NCI-H526 (cell line): ENCODE results near the gene P3H2.

ENCODE experiments used
- DNase-seq, 2 experiments: peaks; one replicate each; lab custom pipeline; 2025; lab: John Stamatoyannopoulos, UW

The P3H2 gene

DNA sequence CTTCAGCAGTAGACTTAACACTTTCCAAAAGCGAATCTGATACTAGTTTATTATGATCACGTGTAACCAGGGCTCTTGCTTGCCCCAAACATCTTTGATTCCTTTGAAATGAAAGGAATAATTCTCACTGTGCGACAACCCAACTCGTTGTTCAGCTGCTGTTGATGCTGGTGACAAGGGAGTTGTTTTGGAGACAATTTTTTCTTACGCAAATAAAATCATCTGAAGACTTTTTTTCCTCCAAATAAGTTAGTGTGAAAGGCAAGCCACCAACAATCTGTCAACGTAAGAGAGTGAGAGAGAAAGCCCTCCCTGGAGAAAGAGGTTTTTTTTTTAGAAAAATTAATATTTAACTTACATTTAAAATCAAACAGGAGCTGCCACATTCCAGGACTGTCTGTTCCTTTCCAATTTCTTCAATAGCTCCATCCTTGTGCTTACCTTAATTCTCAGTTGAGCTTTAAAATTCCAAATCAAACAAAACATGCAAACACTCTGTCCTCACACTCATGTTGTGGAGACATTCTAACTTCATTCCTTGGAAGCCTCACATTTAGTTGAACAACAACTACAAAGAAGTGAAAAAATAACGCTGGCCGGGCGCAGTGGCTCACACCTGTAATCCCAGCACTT, 4.9 kb upstream of the P3H2 start:
- no peak for DNase-seq

DNA sequence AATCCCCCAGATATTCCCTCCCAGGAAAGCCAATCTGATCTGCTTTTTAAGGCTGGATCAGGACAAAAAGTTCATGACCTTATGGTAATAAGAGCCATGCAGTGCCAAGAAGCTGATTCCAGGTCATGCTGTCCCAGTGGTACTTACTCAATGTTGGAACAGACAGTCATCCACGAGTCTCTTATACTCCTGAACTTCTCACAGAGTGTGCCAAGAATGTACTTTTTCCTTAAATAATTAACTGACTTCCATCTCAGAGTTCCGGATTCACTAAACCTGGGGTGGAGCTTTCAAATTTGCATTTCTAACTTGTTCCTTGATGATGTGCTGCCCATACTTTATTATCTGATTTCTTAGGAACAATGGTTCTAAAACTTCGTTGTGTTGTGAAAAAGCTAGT, 3.4 kb upstream of the P3H2 start:
- DNase-seq, result no peak

DNA sequence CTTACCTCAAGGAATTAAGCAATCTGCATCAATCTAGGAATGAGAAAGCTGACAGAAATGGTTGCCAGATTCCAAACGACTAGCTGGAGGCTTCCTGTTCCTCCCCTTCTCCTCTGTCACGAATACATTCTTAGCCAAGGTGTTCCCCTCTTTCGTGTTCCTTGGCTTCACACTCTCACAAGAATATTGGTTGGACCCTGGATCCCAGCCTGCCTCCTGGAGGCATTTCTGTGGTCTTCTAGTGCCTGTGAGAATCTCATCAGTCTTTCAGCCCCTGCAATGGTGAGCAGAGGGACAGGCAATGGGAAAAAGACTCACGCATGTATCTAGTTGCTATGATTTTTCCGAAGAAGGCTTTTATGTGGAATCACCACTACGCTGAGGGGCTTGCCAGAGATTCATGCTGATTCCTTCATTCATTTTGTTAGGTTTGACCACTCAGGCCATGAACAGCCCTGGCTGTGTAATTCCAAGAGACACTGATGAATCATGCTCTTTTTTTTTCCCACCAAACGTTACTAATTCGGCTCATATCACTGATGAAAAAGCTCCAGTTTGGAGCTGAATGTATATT, 1.6 kb upstream of the P3H2 start:
- no peak for DNase-seq

DNA sequence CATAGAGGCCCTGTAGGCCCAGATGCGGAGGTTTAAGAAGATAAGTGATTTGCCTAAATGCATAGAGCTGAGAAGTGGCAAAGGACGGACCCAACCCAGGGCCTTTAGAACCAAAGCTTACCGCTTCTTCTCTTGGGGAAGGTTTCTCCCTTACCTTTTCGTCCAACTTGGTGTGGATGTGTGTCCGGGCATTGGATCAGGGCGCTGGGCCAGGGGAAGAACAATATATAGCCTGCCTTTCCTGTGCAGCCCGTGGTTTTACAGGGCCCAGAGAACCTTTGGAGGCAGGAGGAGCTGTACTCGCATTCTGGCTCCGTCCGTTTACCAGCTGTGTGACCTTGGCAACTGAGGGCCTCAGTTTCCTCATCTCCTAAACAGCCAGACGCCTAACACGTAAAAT, 686 bp upstream of the P3H2 start:
- DNase-seq, result no peak

DNA sequence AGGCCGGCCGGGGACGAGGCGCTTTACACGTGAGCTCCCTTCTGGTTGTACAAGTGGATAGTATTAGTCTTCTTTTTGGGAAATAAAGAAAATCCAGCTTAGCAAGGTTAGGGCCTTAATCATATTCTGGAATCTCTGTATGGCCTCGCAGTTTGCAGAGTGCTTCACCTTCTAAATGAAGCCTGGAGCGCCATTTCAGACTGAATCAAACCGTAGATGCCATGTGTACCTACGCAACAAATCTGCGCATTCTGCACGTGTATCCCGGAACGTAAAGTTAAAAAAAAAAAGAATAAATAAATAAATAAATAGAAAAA, 322 bp upstream of the P3H2 start:
- DNase-seq, result no peak

DNA sequence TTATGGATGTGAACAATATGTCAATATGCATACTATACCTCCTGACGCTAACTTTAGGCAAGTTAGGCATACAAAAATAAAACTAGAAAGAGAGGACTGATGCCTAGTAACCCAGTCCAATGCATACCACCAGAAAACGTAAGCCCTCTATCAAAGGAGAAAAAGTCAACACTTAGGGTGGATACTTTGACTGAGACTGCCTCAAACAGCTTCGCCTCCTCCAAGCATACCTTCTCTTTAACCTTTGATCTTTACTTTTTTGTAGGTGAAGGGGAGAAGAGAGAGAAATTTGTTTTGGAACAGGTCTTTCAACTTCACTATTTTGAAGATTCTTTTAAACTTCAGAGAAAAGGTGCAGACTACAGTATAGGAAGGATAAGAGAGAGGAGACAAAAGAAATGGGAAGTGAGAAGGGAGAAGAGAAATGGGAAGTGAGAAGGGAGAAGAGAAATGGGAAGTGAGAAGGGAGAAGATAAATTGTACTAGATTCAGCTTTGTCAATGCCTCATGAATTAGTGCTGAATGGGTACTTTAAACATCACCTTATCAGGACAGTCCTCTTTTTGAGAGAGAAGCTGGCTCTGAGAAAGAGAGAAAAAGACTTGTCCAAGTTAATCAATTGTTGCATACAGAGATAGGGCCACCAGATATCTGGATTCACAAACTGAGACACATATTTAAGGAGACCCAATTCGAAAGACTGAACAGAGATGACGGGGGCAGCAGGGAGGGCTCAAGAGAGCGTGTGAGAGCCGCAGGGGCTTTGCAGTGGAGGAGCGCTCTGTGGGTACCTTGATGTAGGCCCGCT, 1.0 kb downstream of the P3H2 start:
- no peak for DNase-seq

DNA sequence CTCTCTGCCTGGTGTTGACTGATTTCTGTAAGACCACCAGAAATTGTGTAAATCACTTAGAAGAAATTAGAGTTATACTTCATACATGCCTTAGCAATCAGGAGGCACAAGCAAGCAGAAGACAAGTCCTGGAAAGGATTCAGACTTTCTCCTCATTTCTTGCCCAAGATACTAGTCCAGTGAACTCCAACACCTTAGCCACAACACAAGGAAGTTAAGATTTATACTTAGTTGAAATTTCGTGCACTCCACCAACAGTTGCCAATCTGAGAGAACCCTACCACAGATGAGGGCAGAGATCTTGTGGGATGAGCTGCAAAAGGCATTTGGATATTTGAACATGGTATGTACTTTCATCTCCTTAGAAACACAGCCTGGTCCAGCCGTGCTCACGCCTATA, 2.3 kb downstream of the P3H2 start:
- DNase-seq, result no peak

DNA sequence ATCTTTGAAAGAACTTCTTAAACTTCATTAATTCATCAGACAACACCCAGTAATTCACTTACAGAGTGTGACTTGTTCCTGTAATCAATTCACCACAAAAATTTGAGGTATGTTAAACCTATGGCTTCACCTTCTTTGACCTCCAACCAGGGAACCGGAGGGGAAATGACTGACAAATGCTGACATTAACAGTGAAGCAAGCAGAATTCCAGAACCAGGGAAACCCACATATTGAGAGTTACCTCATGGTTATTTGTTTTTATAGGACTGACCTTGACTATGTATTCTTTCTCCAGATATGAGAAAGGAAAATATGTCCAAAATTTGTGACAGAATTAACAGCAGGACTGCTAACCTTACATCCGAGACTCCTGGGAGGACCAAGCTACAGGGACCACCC, 2.7 kb downstream of the P3H2 start:
- DNase-seq, result no peak

DNA sequence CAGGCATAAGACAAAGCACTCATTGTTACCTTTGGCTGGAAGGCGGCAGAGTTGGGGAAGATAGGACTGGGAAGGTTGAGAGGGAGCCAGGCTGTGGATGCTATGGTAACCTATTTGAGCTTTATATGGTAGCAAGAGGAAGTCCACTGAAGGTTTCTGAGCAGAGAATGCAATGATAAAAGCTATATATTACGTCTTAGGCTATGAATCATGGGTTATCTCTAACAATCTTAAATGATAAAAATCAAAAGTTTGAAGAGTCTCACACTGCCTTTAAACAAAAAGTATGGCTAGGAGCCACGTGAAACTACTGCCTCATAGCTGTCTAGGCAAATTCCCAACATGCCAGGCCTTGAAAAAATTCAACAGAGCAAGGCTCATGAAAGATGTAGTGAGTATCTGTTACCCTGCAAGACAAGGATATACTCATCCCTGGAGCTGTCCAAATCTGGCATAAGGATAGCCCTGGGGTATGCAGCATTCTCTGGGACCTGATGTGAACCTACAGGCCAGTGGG, 4.1 kb downstream of the P3H2 start:
- no peak for DNase-seq

DNA sequence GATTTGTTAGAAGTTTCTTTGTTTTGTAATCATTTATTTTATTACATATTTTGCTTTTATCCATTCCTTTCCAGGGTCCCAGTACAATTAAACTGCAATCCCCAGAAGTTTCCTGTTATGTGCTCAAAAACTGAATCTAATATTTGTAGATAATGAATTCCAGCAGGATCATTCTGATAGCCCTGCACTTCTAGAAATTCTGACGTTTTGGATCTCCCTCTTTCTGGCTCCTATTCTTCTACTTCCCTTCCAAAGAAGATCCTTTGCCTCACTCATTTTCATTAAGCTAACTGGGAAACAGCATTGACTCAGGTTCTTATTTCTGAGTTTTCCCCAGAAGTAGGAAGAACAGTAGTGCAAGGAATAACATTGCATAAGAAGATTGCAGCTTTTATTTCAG, 9.9 kb downstream of the P3H2 start:
- no peak for DNase-seq

DNA sequence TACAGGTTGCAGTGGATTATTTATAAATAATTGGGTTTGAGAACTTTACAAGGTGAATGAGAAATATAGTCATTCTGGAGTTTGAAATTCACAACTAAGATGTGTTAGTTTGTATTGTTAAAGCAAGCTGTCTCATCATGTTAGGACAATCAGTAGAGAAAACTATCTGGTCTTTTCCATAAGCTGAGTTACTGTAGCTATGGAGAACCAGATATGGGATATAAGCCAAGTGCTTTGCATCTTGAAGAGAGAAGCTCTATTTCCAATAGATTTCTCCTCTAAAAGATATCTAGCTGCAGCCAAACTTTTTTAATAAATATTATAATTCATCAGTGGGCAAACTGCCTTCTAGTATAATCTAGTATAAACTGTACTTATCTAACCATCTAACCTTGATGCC, 11.3 kb downstream of the P3H2 start:
- DNase-seq, result no peak

DNA sequence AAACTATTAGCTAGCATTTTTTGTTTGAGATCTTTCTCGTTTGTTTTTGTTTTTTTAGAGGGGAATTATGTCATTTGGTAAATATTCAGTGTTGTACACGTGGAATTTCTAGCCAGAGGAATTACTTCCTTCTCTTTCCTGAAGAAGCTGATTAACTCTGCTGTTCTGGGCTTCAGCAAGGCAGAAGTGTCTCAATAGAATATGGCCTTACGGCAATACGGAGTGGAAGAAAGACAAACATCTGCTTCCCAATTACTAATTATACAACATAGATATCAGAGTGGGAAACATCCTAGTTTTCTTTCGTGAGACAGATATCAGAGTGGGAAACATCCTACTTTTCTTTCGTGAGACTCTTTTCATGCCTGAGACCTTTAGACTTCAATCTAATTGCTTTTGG, 11.9 kb downstream of the P3H2 start:
- no peak for DNase-seq

DNA sequence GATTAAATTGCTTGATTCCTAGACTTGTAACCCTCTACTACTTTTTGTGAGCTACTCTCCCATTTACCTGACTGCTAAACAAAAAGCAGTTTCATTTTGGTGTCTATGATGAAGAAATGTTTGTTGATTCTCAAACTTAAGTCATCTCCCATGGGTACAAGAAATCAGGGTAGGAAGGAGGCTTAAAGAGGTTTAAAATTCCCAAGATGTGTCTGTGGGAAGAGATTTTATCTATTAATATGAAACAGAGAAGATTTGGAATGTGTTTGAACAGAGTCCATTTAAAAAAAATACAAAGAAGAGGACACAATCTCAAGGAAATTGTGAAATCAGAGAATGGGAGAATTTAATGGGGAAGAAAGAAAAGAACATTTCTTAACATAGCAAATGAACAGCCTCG, 14.8 kb downstream of the P3H2 start:
- DNase-seq, result no peak

DNA sequence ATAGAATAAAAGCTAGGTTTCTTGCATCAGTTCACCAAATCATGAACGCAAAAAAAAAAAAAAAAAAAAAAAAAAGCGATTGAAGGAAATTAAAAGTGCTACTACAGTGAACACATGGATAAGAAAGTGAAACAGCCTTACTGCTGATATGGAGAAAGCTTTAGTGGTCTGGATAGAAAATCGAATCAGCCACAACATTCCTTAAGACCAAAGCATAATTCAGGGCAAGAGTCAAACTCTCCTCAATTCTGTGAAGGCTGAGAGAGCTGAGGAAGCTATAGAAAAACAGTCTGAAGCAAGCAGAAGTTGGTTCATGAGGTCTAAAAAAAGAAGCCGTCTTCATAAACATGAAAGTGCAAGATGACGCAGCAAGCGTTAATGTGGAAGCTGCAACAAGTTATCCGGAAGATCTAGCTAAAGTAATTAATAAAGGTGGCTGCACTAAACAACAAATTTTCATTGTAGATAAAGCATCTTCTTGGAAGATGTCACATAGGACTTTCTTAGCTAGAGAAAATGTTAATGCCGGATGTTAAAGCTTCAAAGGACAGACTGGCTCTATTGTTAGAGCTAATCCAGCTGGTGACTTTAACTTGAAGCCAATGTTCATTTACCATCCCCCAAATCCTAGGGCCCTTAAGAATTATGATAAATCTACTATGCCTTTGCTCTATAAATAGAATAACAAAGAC, 19.2 kb downstream of the P3H2 start:
- no peak for DNase-seq

DNA sequence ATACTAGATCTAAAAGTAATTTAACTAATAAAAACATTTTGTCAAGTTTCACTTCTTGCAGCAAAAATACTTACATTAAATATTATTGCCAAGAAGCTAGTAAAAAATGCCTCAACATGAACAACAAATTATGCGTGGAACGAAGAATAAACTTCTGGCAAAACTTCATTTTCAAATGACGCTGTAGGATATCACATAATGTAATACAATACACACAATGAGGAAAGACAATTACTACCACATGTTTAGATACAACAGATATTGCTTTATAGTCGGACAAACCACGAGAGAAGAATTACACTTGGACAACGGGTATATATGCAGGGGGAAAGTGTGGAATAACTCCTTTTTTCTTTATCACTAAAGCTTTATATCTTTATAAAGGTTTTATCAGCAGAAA, 21.6 kb downstream of the P3H2 start:
- no peak for DNase-seq

DNA sequence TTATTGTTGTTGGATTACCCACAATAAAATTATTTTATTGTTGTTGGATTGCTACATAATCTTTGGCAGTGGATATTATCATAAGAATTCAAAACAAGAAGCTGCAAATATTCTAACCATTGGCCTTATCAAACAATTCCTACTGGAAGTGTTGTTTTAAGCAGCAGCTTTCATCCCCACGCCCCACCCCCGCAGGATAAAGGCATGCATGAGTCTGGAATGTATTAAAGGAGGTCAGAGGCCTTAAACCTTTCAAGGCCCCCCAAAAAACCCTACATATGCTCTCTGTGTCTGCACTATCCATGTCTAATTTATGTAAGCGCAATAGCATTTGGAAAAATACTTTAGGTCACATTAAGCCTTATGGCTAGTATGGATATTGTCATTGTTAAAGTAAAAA, 23.1 kb downstream of the P3H2 start:
- DNase-seq, result no peak

DNA sequence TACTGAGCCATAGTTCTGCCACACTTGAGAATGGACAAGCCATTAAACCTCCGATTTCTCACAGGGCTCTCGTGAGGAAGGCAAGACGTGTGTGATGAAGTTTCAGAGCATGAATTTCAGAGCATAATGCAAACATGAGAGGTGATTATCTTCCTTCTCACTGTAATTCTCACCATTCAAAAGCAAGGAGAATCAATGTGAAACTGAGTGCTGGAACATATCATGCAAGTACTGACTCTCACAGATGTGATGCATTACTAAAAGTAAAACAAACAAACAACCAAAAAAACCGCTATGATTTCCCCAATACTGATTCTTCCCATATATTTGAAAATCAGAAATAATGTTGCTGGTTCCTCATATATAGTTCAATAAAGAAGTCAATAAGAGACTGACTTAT, 23.7 kb downstream of the P3H2 start:
- no peak for DNase-seq

DNA sequence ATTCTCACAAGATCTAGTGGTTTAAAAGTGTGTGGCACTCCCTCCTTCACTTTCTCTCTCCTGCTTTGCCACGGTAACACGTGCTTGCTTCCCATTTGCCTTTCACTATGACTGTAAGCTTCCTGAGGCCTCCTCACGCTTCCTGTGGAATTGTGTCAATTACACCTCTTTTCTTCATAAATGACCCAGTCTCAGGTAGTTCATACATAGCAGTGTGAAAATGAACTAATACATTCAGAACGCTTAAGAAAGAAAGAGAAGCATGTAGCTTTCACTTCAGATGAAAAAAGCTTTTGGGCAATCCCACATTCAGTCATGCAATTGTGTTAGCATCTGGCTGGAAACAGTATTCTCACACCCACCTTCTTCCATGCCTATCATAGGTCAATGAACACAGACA, 24.4 kb downstream of the P3H2 start:
- no peak for DNase-seq

DNA sequence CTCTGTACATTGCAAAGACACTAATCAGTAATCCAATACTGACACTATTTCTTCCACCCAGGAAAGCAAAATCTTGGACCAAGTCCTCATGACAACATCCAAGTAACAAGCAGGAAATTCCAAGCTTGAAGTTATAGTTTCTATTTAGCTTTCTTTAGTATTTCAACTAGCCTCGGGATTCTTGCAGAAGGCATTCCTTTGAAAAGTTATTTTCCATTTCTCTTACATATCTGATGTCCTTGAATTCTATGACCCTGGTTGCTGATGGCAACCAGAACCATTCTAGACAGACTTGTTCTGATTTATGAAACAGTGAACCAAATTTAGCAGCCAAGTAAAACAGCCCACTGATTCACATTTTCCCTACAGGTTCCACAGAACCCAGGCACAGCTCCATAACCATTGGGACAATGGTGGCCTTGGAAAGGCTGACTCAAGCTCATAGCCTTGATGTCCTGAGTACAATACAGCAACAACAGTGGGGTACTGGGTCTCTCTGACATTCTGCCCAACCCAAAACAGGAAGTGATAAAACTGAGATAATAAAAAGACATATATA, 26.5 kb downstream of the P3H2 start:
- DNase-seq, result no peak

DNA sequence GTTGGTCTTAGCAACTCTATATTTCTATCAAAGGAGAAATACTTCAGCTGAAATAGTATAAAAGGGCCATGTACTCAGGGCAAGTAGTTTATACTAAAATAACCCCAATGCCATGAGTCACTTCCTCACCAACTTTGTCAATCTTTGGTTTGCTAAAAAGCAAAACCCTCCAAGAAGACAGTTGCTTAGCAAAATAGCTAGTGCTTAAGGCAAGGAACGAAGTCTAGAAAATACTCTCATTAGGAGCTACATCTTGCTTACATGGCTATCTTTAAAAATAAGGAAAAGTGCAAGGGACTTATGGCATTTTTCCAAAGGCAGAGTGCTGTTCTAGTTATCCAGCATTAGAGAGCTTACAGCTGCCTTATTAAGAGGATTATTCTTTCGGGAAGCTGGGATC, 28.4 kb downstream of the P3H2 start:
- DNase-seq, result no peak

DNA sequence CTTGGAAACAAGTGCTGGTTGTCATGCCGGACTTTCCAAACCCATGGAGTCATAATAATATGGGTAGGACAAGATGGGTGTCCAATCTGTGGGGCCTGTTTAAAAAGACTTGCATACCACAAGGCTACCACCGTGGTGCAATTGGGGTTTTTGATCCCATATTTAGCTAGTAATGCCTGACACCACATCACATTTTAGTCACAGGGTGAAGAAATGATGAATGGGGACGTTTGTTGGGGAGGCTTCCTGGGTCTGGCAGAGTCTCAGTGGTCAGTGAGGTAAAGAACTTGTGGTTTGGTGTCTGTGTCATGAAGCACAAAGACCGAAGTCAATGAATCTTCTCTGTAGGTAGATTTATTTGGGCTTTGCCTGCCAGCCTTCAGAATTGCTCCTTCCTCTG, 31.0 kb downstream of the P3H2 start:
- no peak for DNase-seq

DNA sequence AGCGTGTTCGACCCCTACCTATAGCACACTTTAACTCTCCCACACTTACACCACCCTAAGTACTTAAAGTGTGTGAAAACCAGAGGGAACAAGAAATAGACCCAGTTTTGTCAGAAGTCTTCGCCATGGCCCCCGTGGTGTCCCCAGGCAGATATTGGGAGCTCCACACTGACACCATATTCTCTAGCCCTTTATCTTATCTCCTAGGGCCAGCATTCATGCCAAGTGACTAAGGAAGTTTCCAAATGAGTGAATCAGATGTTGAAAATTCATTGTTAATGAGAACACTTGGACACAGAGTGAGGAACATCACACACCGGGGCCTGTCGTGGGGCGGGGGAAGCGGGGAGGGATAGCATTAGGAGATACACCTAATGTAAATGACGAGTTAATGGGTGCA, 31.8 kb downstream of the P3H2 start:
- no peak for DNase-seq

DNA sequence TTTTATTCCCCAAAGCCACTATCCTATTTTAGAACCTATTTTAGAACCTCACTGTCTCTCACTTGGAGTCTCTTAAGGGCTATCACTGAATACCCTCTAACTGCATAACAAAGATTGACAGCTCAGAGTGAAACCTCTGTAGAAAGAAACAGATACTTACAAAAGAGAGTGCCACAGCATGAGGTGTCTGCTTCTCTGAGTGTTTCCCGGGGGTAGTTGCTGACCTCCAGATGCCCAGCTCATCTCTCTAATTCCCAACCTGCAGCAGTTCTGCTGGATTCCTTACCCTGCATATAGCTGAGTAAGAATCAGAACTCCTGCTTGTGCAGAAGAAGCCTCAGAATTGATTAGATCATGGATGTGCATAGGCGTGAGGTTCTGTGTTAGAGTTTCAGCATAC, 34.5 kb downstream of the P3H2 start:
- DNase-seq, result no peak
